K562 (cell line): Measurements from ENCODE around the gene NEB. TPM values are rescaled to one million over a fixed set of nuclear protein-coding genes. Genes with fewer than 3 reads are reported as not detected.
"Not testable (repeated sequence)": the region's sequence is repeated elsewhere in the genome, so short reads cannot be mapped to it uniquely, and the experiment has no call there.

Experiments
- ATAC-seq: fragments of 200-7000 bp; cut with Tn5 transposase; 3 replicates; pipeline ENCODE4 v1.9.1; 2020; ENCODE audit warnings: moderate library complexity
- BruUV-seq: library from RNA; stranded (reverse); fragments of 400-500 nt; replicated peaks from 2 replicates; lab custom pipeline; 2021; lab: Mats Ljungman, UMichigan
- CTCF ChIA-PET: fragments of 300-600 bp; formaldehyde crosslinking; extraction: SDS; loops from one replicate; lab custom pipeline; 2021; ENCODE audit warnings: low intra/inter-chr PET ratio; lab: Yijun Ruan, JAX
- POLR2A ChIA-PET: fragments of 300-600, 350-650 bp; sonication (Branson Sonifier 250); formaldehyde crosslinking; extraction: SDS; loops from one replicate; lab custom pipeline; 2021; ENCODE audit warnings: antibody characterized with exemption, inconsistent platforms; lab: Yijun Ruan, JAX
- DNase-seq, 4 experiments: peaks; one replicate each; pipeline versions ENCODE4 v3.0.0 to v3.0.0-alpha.2; 2011 to 2018; ENCODE audit warnings: low spot score in 3 of 4, mixed read lengths in 3 of 4; ENCODE audit errors: extremely low read depth in 1 of 4
- FAIRE-seq: peaks from 2 replicates; lab custom pipeline; 2011; peaks lifted over from hg19 to GRCh38; lab: Jason Lieb, UNC
- H2AFZ ChIP-seq: 2 replicates; pipeline ENCODE4 v1.6.0; 2011; ENCODE audit warnings: low read depth, low read length, control low read depth, inconsistent platforms
- H3K27ac ChIP-seq: fragments of 200-600 bp; 3 replicates; pipeline ENCODE4 v1.8.0; 2011; ENCODE audit warnings: low read depth, mild to moderate bottlenecking, control low read depth, inconsistent platforms, low read length, moderate library complexity, mixed read lengths; ENCODE audit errors: extremely low read depth
- H3K27me3 ChIP-seq, 2 experiments: fragments of 300-600 bp in 1 of 2; 2 replicates in 1 of 2; 3 replicates in 1 of 2; pipeline versions ENCODE4 v1.6.0 to v1.8.0; 2011; ENCODE audit warnings: inconsistent platforms in 2 of 2, low read length in 2 of 2, mild to moderate bottlenecking in 1 of 2, mixed read lengths in 1 of 2, moderate library complexity in 1 of 2; ENCODE audit not compliant: control insufficient read depth in 2 of 2, insufficient read depth in 2 of 2
- H3K36me3 ChIP-seq: fragments of 300-600 bp; 3 replicates; pipeline ENCODE4 v1.8.0; 2011; ENCODE audit warnings: mild to moderate bottlenecking, low read length, inconsistent platforms; ENCODE audit not compliant: control insufficient read depth, insufficient read depth
- H3K4me1 ChIP-seq, 2 experiments: fragments of 200-600 bp in 1 of 2; replicated peaks in 1 of 2; 2 replicates in 1 of 2; 3 replicates in 1 of 2; pipeline versions ENCODE4 v1.5.1 to v1.8.0; 2011; ENCODE audit warnings: inconsistent platforms in 2 of 2, low read length in 2 of 2, mild to moderate bottlenecking in 1 of 2, mixed read lengths in 1 of 2, moderate library complexity in 1 of 2; ENCODE audit not compliant: control insufficient read depth in 2 of 2, insufficient read depth in 2 of 2
- H3K4me2 ChIP-seq: 2 replicates; pipeline ENCODE4 v1.6.1; 2011; ENCODE audit warnings: low read length, control low read depth, inconsistent platforms, mixed read lengths; ENCODE audit not compliant: insufficient read depth
- H3K4me3 ChIP-seq: fragments of 200-600 bp; sonication (generic), shearing (Covaris generic); 2 replicates; pipeline ENCODE4 v1.5.1; 2016; ENCODE audit warnings: control low read depth, inconsistent platforms
- H3K79me2 ChIP-seq: fragments of 200-600 bp; 3 replicates; pipeline ENCODE4 v1.8.0; 2011; ENCODE audit warnings: low read length, inconsistent platforms; ENCODE audit not compliant: control insufficient read depth, insufficient read depth
- H3K9ac ChIP-seq, 2 experiments: 2 replicates each; pipeline versions ENCODE4 v1.6.0 to v1.6.1; 2011; ENCODE audit warnings: low read depth in 2 of 2, low read length in 2 of 2, control low read depth in 1 of 2, inconsistent platforms in 1 of 2, mild to moderate bottlenecking in 1 of 2, mixed read lengths in 1 of 2; ENCODE audit not compliant: insufficient read depth in 1 of 2
- H3K9me1 ChIP-seq: one replicate; pipeline ENCODE4 v1.6.0; 2011; ENCODE audit warnings: inconsistent platforms, mild to moderate bottlenecking, low read length, moderate library complexity; ENCODE audit not compliant: control insufficient read depth, insufficient read depth
- H3K9me3 ChIP-seq: replicated peaks from 2 replicates; pipeline ENCODE4 v1.5.1; 2011; ENCODE audit warnings: low read depth, low read length, inconsistent platforms; ENCODE audit not compliant: control insufficient read depth, insufficient read depth
- H4K20me1 ChIP-seq: replicated peaks from 2 replicates; pipeline ENCODE4 v1.6.1; 2011; ENCODE audit warnings: low read length, inconsistent platforms, mixed read lengths; ENCODE audit not compliant: control insufficient read depth, insufficient read depth
- CREB3L1 ChIP-seq: fragments of 450-650 bp; IDR thresholded peaks from 2 replicates; pipeline ENCODE4 v1.6.1; 2014; ENCODE audit warnings: low read depth, mild to moderate bottlenecking, moderate library complexity, borderline replicate concordance
- CTBP1 ChIP-seq: fragments of 450-650 bp; IDR thresholded peaks from 2 replicates; pipeline ENCODE4 v1.6.1; 2016; ENCODE audit warnings: borderline replicate concordance
- EHMT2 ChIP-seq: fragments of 450-650 bp; IDR thresholded peaks from 2 replicates; pipeline ENCODE4 v1.6.1; 2018; ENCODE audit warnings: antibody characterized with exemption
- EP400 ChIP-seq: fragments of 450-650 bp; IDR thresholded peaks from 2 replicates; pipeline ENCODE4 v1.6.1; 2017; ENCODE audit warnings: antibody characterized with exemption, mild to moderate bottlenecking, moderate library complexity
- KLF1 ChIP-seq: fragments of 450-650 bp; IDR thresholded peaks from 2 replicates; pipeline ENCODE4 v1.6.1; 2016; ENCODE audit warnings: missing genetic modification characterization, missing compliant biosample characterization
- NFIC ChIP-seq: fragments of 450-650 bp; IDR thresholded peaks from 2 replicates; pipeline ENCODE4 v1.6.1; 2017; ENCODE audit warnings: mild to moderate bottlenecking, inconsistent platforms
- NR2C2 ChIP-seq, 2 experiments: fragments of 200-800 bp in 1 of 2; sonication (Bioruptor generic) in 1 of 2; sonication (generic) in 1 of 2; formaldehyde crosslinking in 1 of 2; IDR thresholded peaks; 2 replicates each; pipeline versions ENCODE4 v1.6.1 to v1.8.0; 2016 to 2022; ENCODE audit warnings: mild to moderate bottlenecking in 1 of 2, missing compliant biosample characterization in 1 of 2, missing genetic modification characterization in 1 of 2, missing genetic modification reagents in 1 of 2
- POLR2G ChIP-seq: fragments of 200-400 bp; formaldehyde crosslinking; IDR thresholded peaks from 2 replicates; pipeline ENCODE4 v1.6.1; 2017; ENCODE audit warnings: low read depth, mild to moderate bottlenecking, antibody characterized with exemption, low read length, moderate library complexity
- YY1 ChIP-seq, 3 experiments: IDR thresholded peaks; 2 replicates each; pipeline ENCODE4 v1.6.1; 2011; ENCODE audit warnings: low read length in 2 of 3, mild to moderate bottlenecking in 2 of 3, moderate library complexity in 2 of 3, borderline replicate concordance in 1 of 3, control low read depth in 1 of 3, low read depth in 1 of 3; ENCODE audit not compliant: insufficient read depth in 3 of 3, insufficient replicate concordance in 2 of 3, control insufficient read depth in 1 of 3, insufficient read length in 1 of 3; ENCODE audit errors: extremely low read depth in 1 of 3
- WGBS: fragments of 100-300 bp; shearing (Covaris generic); methylation state at CpG from one replicate; pipeline ENCODE4 v1.1.6; 2016; ENCODE audit warnings: low coverage, mixed read lengths; ENCODE audit not compliant: insufficient coverage; ENCODE audit errors: missing lambda C conversion rate; 5-methylcytosine and 5-hydroxymethylcytosine counted together
- in situ Hi-C: fragments of 300-500 bp; cut with MboI; formaldehyde crosslinking; loops from 4 replicates; pipeline ENCODE4 v1.15.0; 2018; ENCODE audit warnings: inconsistent platforms, mixed read lengths
- intact Hi-C: fragments of 100-400 bp; cut with micrococcal nuclease; formaldehyde crosslinking; loops from 2 replicates; pipeline ENCODE4 v1.14.2; 2022
- polyA plus RNA-seq, 8 experiments: library from polyadenylated mRNA; depleted of rRNA in 4 of 8; stranded (reverse) in 5 of 8; unstranded in 3 of 8; fragments of >200 nt; fragmentation: Nextera tagmentation in 2 of 8; fragmentation: Illumina TruSeq in 1 of 8; extraction: Ambion mirVana in 2 of 8; extraction: Trizol in 1 of 8; gene quantifications; 2 replicates each; pipeline versions ENCODE4 v1.2.1 to v1.2.3, GENCODE V29; 2011 to 2014; ENCODE audit warnings: inconsistent platforms in 1 of 8, missing spikeins in 1 of 8
- total RNA-seq, 7 experiments: library from RNA; depleted of rRNA in 6 of 7; stranded (reverse); fragments of >200 nt in 6 of 7; fragmentation: Illumina TruSeq in 2 of 7; extraction: Trizol in 2 of 7; gene quantifications; 2 replicates each; pipeline versions ENCODE4 v1.2.1 to v1.2.3, GENCODE V29; 2011 to 2021; ENCODE audit warnings: low replicate concordance in 1 of 7

Gene NEB
- total and polyA plus RNA-seq, 9 of the 15 experiments (the other 6 are each of a cell fraction or from before 2014, with no cell fraction given), result 1.7 to 3.8 (median 2.9) TPM

GRCh38 chr2:151704480-151704961, 29.8 kb downstream of the NEB start:
- peak overlapping the region; percentile 80 for H3K27ac ChIP-seq
- POLR2A ChIA-PET, result interaction anchor here (0.6 to 1.0 kb wide), 4 partner anchors 9 to 123 kb away, joined by 3 to 11 read pairs (median 4); no protein-coding TSS in a partner anchor
- intact Hi-C loops; H4K20me1 ChIP-seq; H3K4me1 ChIP-seq; H3K36me3 ChIP-seq; in situ Hi-C loops; H3K79me2 ChIP-seq; H3K9me1 ChIP-seq; CTCF ChIA-PET; H3K27me3 ChIP-seq; H3K9me3 ChIP-seq; TF ChIP-seq NR2C2 (CRISPR knock-in tag; IDR thresholded peaks at IDR 0.05): not testable (repeated sequence)
- ATAC-seq, result peak; percentile 93
- H3K9ac ChIP-seq, result peak overlapping the region; percentile 69 to 89
- peak; percentile 54 for FAIRE-seq
- WGBS, result 3% methylated on average over 25 of the region's 29 CpGs
- H3K4me2 ChIP-seq, result peak overlapping the region; percentile 83
- BruUV-seq, result TSS peak; percentile 92
- H2AFZ ChIP-seq, result peak overlapping the region; percentile 99
- peak in 2 of 4 experiments; percentile 28 to 66 for DNase-seq
- peak overlapping the region; percentile 41 for H3K4me3 ChIP-seq
- peak; percentile 39; the same call in 1 of the 2 replicates for TF ChIP-seq EHMT2
- peak; percentile 75 for TF ChIP-seq EP400
- TF ChIP-seq CTBP1, result peak; percentile 54; the same call in 1 of the 2 replicates
- TF ChIP-seq POLR2G, result peak; percentile 72
- TF ChIP-seq CREB3L1, result peak; percentile 58; the same call in 1 of the 2 replicates
- TF ChIP-seq NR2C2 (tag; IDR thresholded peaks at IDR 0.05), result 0 out of 2 replicates have a peak, but pooled peaks have one; percentile 12
- TF ChIP-seq NFIC, result 0 out of 2 replicates have a peak, but pooled peaks have one; percentile 14
- peak; percentile 36 to 89 (median 73) for TF ChIP-seq YY1 (IDR thresholded peaks at IDR 0.05; ENCODE audit: borderline replicate concordance in 1 of 3, control insufficient read depth in 1 of 3, extremely low read depth in 1 of 3, insufficient read depth in 3 of 3, insufficient read length in 1 of 3, insufficient replicate concordance in 2 of 3, low read depth in 1 of 3, low read length in 2 of 3)
- TF ChIP-seq KLF1 (tag), result peak; percentile 53; the same call in 1 of the 2 replicates
